ENCODE measurements around the gene PPM1G.
"Not testable (repeated sequence)": the region's sequence is repeated elsewhere in the genome, so short reads cannot be mapped to it uniquely, and the experiment has no call there.

Gene PPM1G

GRCh38 chr2:27375513-27376099, 33.8 kb downstream of the PPM1G start:
- DNase-seq: no peak

- no peak for DNase-seq
Observed at GRCh38 chr2:27373567-27373966, 35.8 kb downstream of the PPM1G start.

- DNase-seq: no peak
Observed at GRCh38 chr2:27372937-27373336, 36.5 kb downstream of the PPM1G start.

- DNase-seq: peak in 1 of 2 donors; percentile 15
Observed at GRCh38 chr2:27370816-27371620, 38.4 kb downstream of the PPM1G start.

- peak; percentile 97 to 98 for DNase-seq
Observed at GRCh38 chr2:27370026-27370815, 39.2 kb downstream of the PPM1G start, which contains the start of the genes EIF2B4 and SNX17. TSS of gene EIF2B4 (minus strand) at chr2:27370338. CDS start at chr2:27370314, 24 bp downstream. TSS of gene SNX17 (plus strand) at chr2:27370616. CDS start at chr2:27370744, 128 bp downstream.

- no peak for DNase-seq
Observed at GRCh38 chr2:27369471-27370025, 39.8 kb downstream of the PPM1G start.

- no peak for DNase-seq
Observed at GRCh38 chr2:27363933-27364332, 45.5 kb downstream of the PPM1G start.

GRCh38 chr2:27362678-27363420, 46.5 kb downstream of the PPM1G start:
- no peak for DNase-seq

- peak; percentile 83 to 85 for DNase-seq
Observed at GRCh38 chr2:27356382-27357181, 52.8 kb downstream of the PPM1G start, which contains the start of gene GTF3C2. TSS of gene GTF3C2 (minus strand) at chr2:27356764. CDS start at chr2:27343554, 13,210 bp downstream.

GRCh38 chr2:27356056-27356381, 53.4 kb downstream of the PPM1G start:
- DNase-seq: no peak

GRCh38 chr2:27354597-27354927, 54.8 kb downstream of the PPM1G start:
- DNase-seq: no peak

GRCh38 chr2:27353762-27354596, 55.4 kb downstream of the PPM1G start:
- no peak for DNase-seq

- not testable (repeated sequence) for DNase-seq
Observed at GRCh38 chr2:27353386-27353761, 56.0 kb downstream of the PPM1G start.

- DNase-seq: no peak
Observed at GRCh38 chr2:27351802-27352598, 57.4 kb downstream of the PPM1G start.

GRCh38 chr2:27350106-27350693, 59.2 kb downstream of the PPM1G start:
- no peak for DNase-seq

- no peak for DNase-seq
Observed at GRCh38 chr2:27347641-27348040, 61.8 kb downstream of the PPM1G start.

- no peak for DNase-seq
Observed at GRCh38 chr2:27336173-27336572, 73.2 kb downstream of the PPM1G start.

GRCh38 chr2:27335311-27335710, 74.1 kb downstream of the PPM1G start:
- DNase-seq: no peak

Measured in stimulated activated CD4-positive, alpha-beta T cell treated with anti-CD3 and anti-CD28 coated beads, Interleukin-2, amount 100 ng/mL, for 48 hours (primary cell).